VCaP (cell line): ENCODE measurements around the gene C8A.
A peak's percentile ranks its signal among the peaks of the same experiment; 100 is the strongest.

Experiments used
- H3K27ac ChIP-seq: fragments of 450-650 bp; 2 replicates; pipeline ENCODE4 v1.5.1; 2017
- TF ChIP-seq, protein P1 (sequence below): fragments of 450-650 bp; conservative IDR thresholded peaks from 2 replicates; pipeline ENCODE4 v1.5.1; 2017; ENCODE audit warnings: mild to moderate bottlenecking, moderate library complexity

The C8A gene

DNA sequence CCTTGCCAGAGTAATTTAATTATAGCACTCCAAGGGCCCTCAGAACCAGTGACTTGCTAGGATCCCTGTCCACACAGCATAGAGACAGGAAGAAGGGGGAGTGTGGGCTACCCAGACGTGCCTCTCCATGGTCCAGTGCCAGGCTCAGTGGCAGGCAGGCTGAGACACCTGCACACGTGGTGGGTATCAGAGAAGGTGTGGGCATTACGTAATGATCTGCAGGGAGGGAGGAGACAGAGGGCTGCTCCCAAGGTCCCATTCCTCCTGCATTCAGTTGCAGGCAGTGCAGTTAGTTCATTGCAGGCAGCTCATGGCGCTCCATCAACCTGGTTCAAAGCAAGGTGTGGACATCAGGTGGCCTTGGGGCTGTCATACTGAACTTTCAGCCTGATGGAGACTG lies 61.4 kb downstream of the C8A start:
- TF ChIP-seq, protein P1, sequence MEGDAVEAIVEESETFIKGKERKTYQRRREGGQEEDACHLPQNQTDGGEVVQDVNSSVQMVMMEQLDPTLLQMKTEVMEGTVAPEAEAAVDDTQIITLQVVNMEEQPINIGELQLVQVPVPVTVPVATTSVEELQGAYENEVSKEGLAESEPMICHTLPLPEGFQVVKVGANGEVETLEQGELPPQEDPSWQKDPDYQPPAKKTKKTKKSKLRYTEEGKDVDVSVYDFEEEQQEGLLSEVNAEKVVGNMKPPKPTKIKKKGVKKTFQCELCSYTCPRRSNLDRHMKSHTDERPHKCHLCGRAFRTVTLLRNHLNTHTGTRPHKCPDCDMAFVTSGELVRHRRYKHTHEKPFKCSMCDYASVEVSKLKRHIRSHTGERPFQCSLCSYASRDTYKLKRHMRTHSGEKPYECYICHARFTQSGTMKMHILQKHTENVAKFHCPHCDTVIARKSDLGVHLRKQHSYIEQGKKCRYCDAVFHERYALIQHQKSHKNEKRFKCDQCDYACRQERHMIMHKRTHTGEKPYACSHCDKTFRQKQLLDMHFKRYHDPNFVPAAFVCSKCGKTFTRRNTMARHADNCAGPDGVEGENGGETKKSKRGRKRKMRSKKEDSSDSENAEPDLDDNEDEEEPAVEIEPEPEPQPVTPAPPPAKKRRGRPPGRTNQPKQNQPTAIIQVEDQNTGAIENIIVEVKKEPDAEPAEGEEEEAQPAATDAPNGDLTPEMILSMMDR, result no peak

GRCh38 chr1:56916630-56917029 lies 62.0 kb downstream of the C8A start:
- TF ChIP-seq, protein P1, result no peak
- no peak overlapping the region for H3K27ac ChIP-seq

More for the DNA sequence above, 61.4 kb downstream of the C8A start:
- no peak overlapping the region for H3K27ac ChIP-seq

- TF ChIP-seq, protein P1, result no peak
- no peak overlapping the region for H3K27ac ChIP-seq
These were observed 62.8 kb downstream of the C8A start for GRCh38 chr1:56917356-56917755.

DNA sequence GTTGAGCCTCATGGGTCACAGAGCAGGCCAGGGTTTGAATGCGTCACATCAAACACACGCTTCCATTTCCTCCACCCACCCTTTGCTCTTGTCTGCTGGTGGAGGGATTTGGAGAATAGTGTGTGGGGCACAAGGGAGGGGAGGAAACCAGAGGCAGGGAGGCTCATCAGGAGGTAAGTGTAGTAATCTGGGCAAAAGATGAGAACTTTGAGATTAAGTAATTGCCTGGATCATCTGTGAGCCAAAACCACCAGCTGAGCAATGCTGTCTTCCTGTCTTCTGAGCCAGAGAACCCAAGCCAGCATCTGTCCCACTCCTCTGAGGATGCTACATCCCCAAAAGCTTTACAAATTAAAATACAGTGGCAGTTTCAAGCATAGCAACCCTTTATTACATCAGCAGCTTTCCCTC lies 66.0 kb downstream of the C8A start:
- peak overlapping the region; percentile 56 for H3K27ac ChIP-seq
- TF ChIP-seq, protein P1, result no peak

GRCh38 chr1:56921479-56921878 lies 66.9 kb downstream of the C8A start:
- peak overlapping the region; percentile 56 for H3K27ac ChIP-seq
- TF ChIP-seq, protein P1, result no peak

GRCh38 chr1:56922070-56922469 lies 67.5 kb downstream of the C8A start:
- no peak overlapping the region for H3K27ac ChIP-seq
- TF ChIP-seq, protein P1, result no peak

- TF ChIP-seq, protein P1, result no peak
- no peak overlapping the region for H3K27ac ChIP-seq
These were observed 67.9 kb downstream of the C8A start for GRCh38 chr1:56922507-56922906.

DNA sequence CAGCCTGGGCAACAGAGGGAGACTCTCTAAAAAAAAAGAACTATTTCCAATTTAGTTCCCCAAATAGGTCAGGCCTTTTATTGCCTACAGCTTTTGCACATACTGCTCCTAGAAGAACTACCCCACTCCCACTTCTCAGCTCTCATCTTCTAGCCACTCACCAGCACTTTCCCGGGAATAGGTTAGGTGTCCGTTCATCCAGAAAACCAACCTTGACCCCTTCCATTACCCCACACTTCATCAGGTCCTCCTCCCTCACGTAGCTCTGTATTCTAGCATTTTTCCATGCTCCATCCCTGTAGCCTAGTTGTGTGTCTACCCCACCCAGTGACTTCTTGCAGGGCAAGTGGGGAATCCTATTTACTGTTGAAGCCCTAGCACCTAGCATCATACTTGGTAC lies 68.6 kb downstream of the C8A start:
- TF ChIP-seq, protein P1, result no peak

More for the DNA sequence above, 68.6 kb downstream of the C8A start:
- H3K27ac ChIP-seq, result no peak overlapping the region
